Bronchus fibroblast of lung (primary cell): ENCODE results near the gene SLC35D2. TPM values are rescaled to one million over a fixed set of nuclear protein-coding genes. Genes with fewer than 3 reads are reported as not detected.

ENCODE experiments used
- total RNA-seq: library from RNA; depleted of rRNA; stranded (reverse); fragments of >200 nt; gene quantifications from 2 replicates; pipeline ENCODE4 v1.2.3, GENCODE V29; 2015

SLC35D2 gene
- 24.7 and 29.1 TPM in 2 replicates for total RNA-seq

GRCh38 chr9:96383165-96383942 lies at the start of gene SLC35D2:
TSS of gene SLC35D2 (minus strand) at chr9:96383711. CDS start at chr9:96383634, 77 bp downstream.

GRCh38 chr9:96418083-96418919 lies 34.8 kb upstream of the SLC35D2 start, which contains the start of gene ZNF367:
TSS of gene ZNF367 (minus strand) at chr9:96418370. CDS start at chr9:96418032, 338 bp downstream.

GRCh38 chr9:96302021-96302420 lies 81.5 kb downstream of the SLC35D2 start, which contains the start of gene HSD17B3:
TSS of gene HSD17B3 (minus strand) at chr9:96302176. CDS start at chr9:96302104, 72 bp downstream.

Other genes with a start within 250 kb of the SLC35D2 start
- 0.30 TPM in 1 of 2 replicates, not detected in the other for gene HSD17B3, start 81.5 kb downstream of the SLC35D2 start, total RNA-seq
- 3.9 and 5.2 TPM in 2 replicates for gene ZNF367, start 34.7 kb upstream of the SLC35D2 start, total RNA-seq
- 14.3 and 19.3 TPM in 2 replicates for gene HABP4, start 66.5 kb upstream of the SLC35D2 start, total RNA-seq
- 5.8 and 12.1 TPM in 2 replicates for gene CDC14B, start 236.1 kb upstream of the SLC35D2 start, total RNA-seq